Superior temporal gyrus (tissue), 1 donor: ENCODE results near the gene ARHGDIG.
"Not testable (repeated sequence)": the region's sequence is repeated elsewhere in the genome, so short reads cannot be mapped to it uniquely, and the experiment has no call there.

Source experiments
- DNase-seq: peaks from one replicate; pipeline ENCODE4 v3.0.0-alpha.2; 2016; ENCODE audit errors: extremely low spot score

ARHGDIG gene

DNA sequence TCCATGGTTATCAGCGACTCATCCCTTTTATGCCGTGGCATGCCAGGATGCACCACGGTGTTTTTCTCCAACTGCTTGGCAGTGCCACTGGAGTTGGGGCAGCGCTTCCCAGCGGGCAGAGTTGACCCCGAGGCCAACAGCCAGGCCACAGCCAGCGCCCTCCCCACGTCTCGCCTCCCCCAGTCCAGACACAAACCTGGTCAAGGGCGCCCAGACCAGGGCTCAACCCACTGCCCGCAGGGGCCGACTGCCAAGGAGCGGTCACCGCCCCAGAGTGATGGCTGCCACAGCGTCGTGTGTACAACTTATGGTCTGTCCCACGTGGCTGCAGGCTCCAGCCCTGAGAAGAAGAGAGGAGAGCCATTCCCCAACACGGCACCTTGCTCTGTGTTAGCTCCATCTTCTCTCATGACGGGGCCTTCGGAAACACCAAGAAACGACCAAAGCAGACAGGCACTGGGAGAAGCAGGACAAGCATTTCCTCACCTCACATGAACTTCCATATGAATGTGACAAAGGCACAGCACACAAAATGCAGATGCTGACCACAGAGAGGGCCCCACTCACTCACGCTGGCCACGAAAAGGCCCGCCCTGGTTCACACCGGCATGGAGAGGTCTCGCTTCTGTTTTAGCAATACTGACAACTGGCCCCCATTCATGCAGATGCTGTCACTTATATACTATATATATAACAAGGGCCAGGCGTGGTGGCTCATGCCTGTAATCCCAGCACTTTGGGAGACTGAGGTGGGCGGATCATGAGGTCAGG is 45.2 kb downstream of the ARHGDIG start:
- DNase-seq = no peak

DNA sequence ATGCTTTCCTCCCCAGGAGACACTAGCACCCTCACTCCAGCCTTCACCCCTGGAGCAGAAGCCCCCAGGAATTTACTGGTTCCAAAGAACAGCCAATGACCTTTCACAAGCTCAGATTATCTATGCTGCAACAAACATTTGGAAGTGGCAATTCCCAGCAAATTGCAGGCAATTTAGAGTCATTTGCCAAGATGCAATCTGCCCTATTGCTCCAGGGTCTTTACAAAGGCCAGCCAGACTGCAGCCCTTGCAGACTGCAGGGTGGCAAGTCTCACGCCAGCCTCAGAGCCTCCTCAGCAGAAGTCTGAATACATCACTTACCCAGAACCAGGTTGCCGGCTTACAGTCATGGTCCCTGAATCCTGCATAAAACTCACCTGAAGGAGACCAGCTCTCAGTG is 50.4 kb downstream of the ARHGDIG start:
- DNase-seq = no peak

DNA sequence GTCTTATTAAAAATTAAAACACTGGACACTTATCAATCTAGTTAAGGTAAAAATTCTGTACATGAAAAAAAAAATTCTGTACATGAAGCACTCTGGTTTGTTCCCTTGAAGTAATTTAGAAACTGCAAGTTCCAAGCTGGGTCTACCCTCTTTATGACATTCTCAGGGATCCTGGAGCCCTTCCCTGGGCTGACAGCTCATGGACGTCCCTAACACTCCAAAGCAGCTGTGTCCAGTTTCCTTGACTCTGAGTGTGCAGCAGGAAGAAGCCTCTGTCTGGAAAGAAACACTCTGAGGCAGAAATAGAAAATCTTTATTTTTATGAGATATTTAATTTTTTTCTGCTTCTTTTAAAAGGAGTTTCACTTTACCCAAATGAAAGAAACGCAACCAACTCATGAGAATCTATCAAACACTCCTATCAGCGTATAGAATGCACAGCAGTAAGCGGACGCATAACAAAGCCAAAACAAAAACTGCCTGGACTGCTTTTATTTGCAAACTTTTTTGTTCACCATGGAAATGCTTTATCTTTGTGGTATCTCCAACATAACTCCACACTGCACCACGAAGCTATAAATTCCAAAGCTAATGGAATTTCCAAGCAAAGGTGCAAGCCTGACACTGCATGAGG is 50.9 kb downstream of the ARHGDIG start:
- DNase-seq = not testable (repeated sequence)
